HT1080 (cell line): Measurements from ENCODE around the gene CHPF2. TPM values are rescaled to one million over a fixed set of nuclear protein-coding genes. Genes with fewer than 3 reads are reported as not detected.
A peak's percentile ranks its signal among the peaks of the same experiment; 100 is the strongest.

Source experiments
- DNase-seq: peaks from one replicate; pipeline ENCODE4 v3.0.0-alpha.2; 2015; ENCODE audit warnings: low read depth
- total RNA-seq: library from RNA; depleted of rRNA; stranded (reverse); fragments of >200 nt; shearing (Covaris generic); gene quantifications from 2 replicates; pipeline ENCODE4 v1.2.3, GENCODE V29; 2014

CHPF2 gene
- total RNA-seq, 1 experiment from 2014 or later: 46.1 TPM

DNA sequence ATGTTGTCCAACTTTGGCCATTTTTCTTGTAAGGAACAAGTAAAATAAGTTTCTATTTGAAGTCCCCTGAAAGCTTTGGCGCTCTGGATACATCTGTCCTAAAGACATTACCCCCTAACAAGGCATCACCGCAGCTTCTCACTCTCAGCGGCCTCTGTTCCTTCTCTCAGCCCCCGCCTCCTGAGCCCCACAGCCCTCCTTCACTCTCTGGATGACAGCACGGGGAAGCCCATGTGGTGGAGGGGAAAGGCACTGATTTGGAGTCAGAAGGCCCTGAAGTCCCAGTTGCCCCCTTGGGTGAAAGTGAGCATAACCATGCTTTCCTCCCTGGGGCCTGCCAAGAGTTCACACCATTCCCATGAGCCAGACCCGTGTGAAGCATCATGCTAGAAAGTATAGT is 26.6 kb upstream of the CHPF2 start:
- DNase-seq: no peak

DNA sequence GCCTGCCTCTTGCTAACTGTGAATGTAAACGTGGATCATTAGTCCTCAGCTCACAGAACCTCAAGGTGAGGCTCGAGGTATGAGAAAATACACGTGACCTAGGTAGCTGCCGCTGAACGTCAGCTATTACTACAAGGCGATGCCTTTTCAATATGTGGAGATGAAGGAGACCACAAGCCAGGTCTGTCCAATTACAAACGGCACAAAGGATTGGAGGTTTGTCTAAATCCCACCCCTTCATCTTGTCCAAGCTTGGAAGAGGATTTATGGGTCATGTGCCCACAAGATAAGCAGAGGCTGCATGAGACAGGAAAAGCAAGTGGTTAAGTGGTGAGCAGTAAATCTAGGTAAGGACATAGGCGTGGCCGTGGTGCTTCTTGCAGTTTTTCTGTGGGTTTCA is 25.4 kb upstream of the CHPF2 start:
- peak; percentile 7 for DNase-seq

DNA sequence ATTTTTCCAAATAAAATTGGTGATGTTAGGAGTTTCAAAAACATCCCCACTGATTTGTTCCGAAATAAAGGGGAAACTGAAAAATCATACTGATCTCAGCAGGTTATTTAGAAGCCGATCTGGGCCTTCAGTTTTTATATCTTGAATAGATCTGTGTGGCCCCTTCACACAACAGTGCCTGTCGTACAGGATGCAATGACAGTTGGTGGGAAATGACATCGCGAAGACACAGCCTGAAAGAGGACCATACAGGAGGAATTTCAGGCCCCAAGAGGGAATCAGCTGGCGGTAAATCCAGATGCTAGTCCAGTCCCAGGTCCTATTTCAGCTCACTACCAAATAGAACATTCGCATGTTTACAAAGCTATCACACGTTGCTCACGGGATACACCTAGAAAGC is 25.0 kb upstream of the CHPF2 start:
- no peak for DNase-seq

DNA sequence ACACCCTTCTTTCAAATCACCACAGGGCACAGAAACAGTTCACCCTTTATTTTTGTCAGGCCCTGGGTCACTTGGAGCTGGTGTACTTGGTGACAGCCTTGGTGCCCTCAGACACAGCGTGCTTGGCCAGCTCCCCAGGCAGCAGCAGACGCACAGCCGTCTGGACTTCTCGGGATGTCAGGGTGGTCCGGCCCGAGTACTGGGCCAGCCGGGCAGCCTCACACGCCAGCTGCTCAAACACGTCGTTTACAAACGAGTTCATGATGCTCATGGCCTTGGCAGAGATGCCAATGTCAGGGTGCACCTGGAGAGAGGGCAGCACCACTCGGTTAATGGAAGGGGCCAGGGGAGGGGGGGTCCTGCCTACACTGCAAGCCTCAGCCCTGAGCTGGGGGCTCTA is 24.5 kb upstream of the CHPF2 start:
- DNase-seq: no peak

DNA sequence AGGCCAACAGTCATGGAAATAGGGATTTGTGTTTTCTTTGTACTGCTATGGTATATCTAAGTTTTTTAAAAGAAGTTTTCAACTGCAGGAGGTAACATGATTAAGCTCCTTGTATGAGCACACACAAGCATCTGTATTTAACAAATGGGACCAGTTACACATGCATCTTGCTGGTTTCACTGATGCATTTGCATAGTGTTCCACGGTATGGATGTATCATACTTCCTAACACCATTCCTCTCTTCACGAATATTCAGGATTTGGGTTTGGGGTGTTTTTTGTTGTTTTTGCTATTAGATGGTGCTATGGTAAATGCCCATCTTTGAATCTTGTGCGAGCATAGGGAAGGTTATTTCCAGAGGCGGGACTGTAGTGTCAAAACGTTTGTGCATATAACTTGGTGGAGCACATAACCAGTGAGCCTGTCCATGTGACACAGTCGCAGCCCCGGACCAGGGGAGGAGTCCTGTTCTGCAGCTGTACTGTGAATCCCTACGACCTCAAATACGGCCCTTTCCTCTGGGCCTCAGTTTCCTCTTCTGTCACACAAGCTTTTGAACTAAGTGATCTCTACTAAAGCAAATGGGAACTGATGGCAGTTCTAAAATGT is 23.9 kb upstream of the CHPF2 start:
- DNase-seq: no peak

DNA sequence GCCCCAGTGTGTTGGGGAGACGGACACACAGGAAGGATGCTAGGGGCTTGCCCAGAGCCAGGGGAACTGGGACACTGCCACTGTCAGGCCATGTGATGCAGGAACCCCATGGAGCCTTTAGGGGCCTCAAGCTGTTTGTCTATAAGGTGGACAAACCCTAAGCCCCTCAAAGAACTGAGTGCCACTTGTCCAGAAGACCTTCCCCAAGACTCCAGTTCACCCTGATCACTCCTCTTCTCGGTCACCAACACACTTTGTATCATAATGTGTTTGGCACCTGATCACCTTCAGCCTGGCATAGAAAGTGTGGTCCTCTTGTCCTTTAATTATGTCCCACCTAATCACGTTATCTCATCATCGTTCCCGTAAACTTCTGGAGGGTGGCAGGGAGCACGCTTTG is 22.7 kb upstream of the CHPF2 start:
- no peak for DNase-seq

DNA sequence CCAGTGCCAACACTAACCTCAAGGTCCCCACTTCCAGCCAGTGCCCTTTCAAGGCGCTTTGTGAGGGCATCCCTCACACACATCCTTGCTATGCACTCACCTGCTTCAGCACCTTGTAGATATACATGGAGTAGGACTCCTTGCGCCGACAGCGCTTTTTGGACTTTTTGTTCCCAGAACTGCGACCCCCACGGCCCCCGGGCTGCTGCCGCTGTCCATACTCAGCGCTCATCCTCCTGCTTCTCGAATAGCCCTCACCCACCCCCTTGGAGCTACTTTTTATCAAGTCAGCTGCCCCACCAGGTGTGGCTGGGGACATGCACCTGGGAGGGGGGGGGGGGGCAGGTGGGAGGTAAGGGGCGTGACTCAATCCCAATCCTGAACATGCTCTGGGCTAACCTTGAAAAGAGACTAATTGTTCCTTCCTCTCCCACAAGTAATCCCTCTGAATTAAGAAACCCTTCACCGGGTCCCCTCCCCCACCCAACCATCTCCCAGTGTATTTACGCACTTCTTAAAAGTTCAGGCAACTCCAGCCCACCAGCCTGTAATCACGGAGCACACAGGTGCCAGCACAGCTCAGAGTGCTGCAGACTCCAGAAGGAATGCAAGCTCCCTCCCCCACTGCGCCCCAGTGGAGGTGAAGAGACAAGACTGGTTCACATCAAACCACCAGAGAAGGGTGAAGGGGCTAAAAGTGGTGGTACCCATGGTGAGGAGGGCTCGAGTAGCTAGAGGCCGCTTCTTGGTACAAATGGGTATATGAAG is 22.0 kb upstream of the CHPF2 start, which contains the start of gene H2BK1:
Gene H2BK1, minus strand, starts transcription at position 402 of the 768 bp plus-strand sequence. Its CDS starts 170 bp downstream, at position 232.
- no peak for DNase-seq

DNA sequence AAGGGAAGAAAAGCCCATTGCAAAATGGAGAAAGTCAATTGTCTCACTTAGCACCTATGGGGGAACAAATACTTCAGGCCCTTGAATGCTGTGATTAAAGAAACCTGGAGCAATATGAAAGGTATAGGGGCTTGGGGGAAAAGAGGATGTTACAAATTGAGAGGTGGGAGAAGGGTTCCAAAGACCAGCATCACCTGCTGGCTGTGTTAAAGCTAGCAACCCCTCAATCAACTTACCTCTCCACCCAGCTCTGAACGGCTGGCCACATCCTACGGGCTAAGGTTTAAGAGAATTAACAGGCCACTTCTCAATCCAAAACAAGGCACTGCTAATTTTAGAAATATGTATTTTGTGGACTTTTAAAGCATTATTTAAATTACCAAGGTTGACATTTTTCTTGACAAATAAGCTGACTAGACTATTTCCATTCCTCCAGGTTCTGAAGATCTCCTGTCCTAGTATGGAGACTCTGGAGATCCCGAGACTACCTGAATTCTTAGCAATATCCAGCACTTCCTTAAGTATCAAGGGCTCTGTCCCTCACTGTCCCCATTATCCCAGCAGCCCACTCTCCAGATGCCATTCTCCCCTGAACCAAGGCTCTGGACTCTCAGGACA is 21.0 kb upstream of the CHPF2 start:
- DNase-seq: no peak

DNA sequence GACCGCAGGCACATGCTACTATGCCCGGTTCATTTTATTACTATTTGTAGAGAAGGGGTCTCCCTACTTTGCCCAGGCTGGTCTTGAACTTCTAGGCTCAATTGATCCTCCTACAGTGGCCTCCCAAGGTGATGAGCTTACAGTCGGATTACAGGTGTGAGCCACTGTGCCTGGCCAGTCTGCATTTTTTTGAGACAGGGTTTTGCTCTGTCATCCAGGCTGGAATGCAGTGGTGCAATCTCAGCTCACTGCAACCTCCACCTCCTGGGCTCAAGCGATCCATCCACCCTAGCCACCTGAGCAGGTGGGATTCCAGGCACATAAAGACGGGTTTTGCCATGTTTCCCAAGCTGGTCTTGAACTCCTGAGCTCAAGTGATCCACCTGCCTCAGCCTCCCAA is 19.7 kb upstream of the CHPF2 start:
- no peak for DNase-seq

DNA sequence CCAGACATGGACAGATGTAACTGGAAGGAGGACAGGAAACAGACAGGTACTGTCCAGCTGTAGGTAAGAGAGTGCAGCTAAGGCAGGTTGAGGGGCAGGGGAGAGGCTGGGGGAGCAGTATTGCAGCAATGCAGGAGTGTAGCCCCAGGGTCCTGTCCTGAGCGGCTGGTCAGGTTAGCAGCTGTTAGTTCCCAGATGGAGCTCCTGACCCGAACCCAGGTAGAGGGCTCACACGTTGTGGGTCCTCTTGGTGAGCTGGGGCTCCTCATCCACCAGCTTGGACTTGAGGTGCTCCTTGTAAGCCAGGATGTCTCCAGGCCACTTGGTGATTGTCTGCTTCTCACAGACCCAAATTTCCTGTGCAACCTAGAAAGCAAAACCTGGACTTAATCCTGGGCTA is 18.5 kb upstream of the CHPF2 start:
- no peak for DNase-seq

DNA sequence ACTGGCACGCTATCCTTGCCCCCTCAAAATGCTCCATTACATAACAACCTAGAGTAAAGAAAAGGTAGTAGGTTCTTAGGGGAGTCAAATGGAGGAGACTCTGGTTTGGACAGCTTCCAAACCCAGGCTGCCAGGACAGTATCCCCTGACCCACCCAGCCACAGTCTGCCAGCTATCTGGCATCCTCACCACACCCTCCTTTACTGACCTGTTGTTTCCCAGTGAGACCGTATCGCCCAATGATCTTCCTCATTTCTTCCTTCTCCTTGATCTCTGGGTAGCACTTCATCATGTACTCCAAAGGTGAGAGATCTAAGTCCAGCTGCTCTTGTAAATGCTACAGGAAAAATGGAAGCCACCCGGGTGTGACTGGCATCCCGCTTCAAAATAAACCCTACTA is 16.9 kb upstream of the CHPF2 start:
- no peak for DNase-seq

DNA sequence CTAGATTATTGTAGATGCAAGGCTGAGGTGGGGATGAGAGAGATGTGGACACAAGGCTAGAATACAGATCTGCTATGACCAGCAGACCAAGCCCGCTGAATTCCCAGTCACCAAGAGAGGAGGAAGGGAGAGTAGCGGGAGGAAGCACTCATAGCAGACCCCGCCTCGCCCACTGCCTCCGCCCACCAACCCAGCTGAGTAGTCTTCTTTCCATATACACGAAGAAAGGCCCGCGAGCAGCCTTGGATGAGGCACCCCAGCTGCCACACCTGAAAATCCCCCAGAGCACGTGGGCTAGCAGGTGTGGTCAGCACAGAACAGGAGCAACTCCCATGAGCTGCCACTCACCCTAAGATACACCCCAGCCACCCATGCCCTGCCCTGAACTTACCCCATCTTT is 14.1 kb upstream of the CHPF2 start:
- DNase-seq: no peak

DNA sequence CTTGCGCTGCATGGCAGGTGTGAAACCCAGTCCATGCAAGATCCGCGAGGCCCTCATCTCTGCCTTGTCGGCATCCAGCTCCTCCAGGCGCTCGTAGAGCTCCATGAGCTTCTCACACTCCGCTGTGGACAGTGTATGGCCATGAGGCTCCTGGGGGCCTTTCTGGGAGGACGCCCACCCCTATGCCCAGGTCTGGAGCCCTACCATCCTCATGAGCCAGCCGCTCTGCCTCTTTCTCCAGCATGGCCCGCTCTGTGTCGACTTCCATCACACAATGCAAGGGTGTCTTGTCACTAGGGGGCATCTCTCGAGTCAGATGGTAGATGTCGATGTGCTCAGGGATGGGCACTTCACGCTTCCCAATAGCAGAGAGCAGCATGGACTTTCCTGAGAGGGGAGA is 8.6 kb upstream of the CHPF2 start:
- no peak for DNase-seq

DNA sequence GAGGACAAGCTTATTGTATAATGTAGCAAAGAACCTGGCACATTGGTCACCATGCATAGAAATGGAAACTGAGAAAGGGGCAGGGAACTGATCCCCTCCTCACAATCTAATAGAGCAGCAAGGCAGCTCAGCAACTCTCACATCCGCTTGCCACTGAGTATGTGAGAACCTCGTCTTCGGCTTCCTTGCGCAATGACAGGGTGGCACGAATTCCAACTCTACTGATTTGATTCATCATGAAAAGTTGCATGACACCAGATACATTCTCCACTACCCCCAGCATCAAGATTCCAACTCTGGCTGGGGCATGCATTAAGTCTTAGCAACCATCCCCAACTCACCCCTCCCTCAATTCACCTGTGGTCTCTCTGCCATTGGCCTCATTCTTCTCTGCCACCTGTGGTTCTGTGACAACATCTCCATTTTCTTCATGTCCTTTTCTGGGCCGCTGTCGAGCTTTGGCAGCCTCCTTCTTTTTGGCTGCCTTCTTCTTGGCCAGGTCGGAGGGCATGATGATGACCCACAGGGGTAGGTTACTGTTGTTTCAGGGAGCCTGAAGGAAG is 6.3 kb upstream of the CHPF2 start:
- no peak for DNase-seq

DNA sequence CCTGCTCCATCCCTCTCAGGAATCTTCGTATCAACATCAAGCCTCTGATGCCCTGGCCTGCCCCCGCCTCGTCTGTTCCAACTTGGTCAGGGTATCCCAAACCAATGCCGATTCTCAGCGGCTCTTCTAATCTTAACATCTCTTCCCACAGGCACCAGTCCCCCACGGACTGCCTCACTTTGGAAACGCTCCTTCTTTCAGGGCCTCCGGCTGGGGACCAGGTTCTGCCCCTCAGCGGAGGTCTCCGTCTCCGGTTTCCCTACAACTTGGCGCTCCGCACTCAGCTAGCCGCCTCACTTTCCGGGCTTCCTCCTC is 5.8 kb upstream of the CHPF2 start:
- DNase-seq: no peak

DNA sequence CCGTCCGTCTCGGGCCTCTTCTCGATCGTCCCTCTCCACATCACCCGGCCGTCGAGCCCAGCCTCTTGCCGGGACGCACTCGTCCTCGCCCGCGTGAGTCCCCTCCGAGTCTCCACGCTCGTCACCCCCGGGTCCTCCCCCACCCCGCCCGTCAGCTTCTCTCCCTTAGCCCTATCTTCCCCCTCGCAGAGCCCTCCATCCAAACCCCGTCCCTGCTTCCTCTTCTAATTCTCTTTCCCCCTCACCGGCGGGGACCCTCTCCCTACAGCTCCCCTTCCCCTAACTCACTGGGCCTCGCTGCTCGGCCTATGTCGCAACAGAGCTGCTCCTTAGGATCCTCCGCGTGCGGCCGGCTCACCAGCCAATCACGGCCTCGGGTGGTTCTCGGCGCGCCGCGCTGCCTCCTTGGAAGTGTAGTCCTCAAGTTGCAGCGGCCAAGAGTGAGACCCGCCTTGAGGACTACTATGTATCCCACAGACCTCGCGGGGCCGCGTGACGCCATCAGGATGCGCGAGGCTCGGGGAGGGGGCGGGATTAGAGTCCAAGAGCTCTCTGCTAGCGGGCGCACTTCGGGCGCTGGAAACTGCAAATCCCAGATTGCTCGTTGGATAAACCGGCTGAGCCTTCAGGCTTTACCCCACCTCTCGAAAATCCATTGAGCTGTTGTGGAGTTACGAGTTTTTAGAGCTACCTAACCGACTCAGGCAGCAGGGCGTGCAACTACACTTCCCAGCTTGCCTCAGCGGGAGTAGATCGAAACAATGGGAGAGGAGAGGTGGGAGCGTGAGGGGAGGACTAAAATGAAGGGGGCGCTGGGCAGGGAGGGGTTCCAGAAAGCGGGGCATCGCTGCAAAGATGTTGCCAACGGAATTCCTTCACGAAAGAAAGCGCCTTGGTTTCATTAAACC is 5.2 kb upstream of the CHPF2 start, which contains the start of gene ABCF2:
Gene ABCF2, minus strand, starts transcription at position 331 of the 908 bp plus-strand sequence. CDS start 747 bp downstream, outside the sequence.
- peak; percentile 99 for DNase-seq

DNA sequence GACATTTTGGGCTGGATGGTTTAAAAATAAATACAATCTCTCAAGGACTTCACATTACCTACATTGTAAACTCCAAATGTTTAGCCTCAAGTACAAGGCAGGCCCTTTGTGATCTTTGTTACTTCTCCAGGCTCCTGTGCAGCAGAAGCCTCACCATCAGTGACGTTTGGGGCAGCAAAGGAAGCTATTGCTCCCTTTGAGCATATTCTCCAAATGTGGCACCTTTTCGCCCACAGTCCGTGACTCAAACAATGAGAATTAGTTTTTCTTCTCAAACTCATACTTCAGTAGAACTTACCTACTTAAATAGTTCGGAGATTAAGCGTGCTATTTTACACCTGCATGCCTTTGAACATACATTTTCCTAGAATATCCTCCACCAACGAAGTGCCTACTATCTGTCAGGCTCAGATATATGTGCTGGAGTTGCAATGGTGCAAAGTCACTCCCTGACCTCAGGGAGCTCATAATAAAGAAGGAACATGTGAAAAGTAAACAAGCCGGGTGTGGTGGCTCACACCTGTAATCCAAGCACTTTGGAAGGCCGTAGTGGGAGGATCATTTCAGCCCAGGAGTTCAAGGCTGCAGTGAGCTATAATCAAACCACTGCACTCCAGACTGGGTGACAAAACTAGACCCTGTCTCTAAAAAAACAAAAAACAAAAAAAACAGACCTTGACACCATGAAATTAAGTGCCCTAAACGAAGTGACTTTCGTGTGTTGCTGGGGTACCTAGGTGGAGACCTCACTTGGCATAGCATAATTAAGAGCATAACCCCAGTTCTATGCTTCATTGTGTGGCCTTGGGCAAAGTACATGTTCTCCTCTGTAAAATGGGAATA is 4.0 kb upstream of the CHPF2 start:
- DNase-seq: no peak

DNA sequence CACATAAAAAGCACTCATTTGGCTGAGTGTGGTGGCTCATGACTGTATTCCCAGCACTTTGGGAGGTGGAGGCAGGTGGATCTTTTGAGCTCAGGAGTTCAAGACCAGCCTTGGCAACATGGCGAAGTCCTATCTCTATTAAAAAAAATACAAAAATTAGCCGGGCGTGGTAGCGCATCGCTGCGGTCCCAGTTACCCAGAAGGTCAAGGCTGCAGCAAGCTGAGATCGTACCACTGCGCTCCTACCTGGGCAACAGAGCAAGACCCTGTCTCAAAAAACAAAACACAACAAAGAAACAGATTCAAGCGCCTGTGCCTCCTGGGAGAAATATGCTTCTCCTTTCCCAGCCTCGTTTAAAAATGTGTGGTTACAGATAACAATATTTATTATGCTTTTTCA is 3.0 kb upstream of the CHPF2 start:
- no peak for DNase-seq

DNA sequence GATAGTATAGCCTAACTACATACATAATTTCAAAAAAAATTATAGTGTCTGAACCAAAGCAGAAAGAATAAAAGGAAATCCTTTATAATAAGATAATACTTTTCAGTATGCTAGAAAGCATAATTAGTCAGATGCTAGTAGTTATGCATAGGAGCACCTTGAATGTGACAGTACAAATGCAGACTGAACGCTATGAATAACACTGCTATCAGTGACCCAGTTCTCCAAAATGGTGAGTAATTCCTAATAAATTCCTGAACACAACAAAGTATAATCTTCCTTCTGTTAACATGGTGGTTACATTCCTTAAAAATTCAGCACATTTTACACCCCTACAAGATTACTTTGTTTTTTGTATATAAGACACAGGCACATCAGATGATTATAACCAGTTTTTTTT is 1.2 kb upstream of the CHPF2 start:
- DNase-seq: no peak

DNA sequence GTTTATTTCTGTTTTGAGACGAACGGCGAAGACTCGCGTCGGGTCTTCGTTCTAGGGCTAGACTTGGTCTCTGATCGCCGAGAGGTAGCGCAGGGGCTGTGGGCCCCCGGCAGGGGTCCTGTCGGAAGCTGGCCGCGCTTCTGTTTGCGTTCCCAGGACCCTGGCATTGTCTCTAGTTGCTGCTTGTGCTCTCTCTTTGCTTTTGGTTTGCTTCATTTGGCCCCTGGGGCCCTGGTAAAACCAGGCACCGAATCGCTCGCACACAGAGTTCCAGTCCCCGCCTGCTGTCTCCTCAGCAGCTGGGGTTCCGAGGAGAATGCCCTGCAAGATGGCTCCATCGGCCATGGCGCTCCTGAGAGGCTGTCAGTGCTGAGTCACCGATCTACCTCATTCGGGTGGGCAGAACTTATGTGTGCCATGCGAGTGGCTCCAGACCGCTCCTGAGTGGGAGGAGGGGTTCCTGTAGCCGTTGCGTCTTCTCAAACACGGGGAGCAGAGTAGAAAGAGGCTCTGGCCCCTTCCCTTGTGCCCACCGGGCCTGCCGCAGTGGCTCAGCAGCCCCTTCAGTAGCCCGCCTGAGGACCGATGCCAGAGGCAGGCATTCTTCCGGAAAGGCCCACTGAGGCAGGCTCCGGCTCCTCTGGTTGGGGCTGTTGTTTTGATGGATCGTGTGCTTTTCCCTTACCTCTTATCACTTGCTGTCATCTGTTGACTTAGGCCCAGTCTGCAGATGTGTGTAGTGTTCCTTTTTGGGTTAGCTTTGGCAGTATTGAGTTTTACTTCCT is 826 bp downstream of the CHPF2 start:
- DNase-seq: peak; percentile 72
